CD14-positive monocyte (primary cell): ENCODE results near the gene LILRB4. TPM values are rescaled to one million over a fixed set of nuclear protein-coding genes. Genes with fewer than 3 reads are reported as not detected.

Experiments
- DNase-seq, 3 donors: peaks; one replicate each; pipeline ENCODE4 v3.0.0-alpha.2; 2011 to 2022
- H2AFZ ChIP-seq: 2 replicates; pipeline ENCODE4 v1.6.0; 2012; ENCODE audit warnings: mild to moderate bottlenecking, low read depth, low read length, inconsistent platforms; ENCODE audit not compliant: insufficient read depth, poor library complexity, severe bottlenecking
- H3K27ac ChIP-seq, 2 donors: 1 replicate in 1 of 2; 2 replicates in 1 of 2; pipeline ENCODE4 v1.5.1; 2012 to 2013; ENCODE audit warnings: low read length in 2 of 2, control low read depth in 1 of 2, inconsistent platforms in 1 of 2, low read depth in 1 of 2, mild to moderate bottlenecking in 1 of 2
- H3K27me3 ChIP-seq, 2 donors: one replicate each; pipeline versions ENCODE4 v1.6.0 to v1.6.1; 2011 to 2013; ENCODE audit warnings: low read length in 2 of 2; ENCODE audit not compliant: control insufficient read depth in 2 of 2, insufficient read depth in 2 of 2
- H3K36me3 ChIP-seq, 2 donors: replicated peaks in 1 of 2; 1 replicate in 1 of 2; 2 replicates in 1 of 2; pipeline versions ENCODE4 v1.5.1 to v1.6.1; 2012 to 2013; ENCODE audit warnings: low read length in 2 of 2, control low read depth in 1 of 2, inconsistent platforms in 1 of 2, mild to moderate bottlenecking in 1 of 2; ENCODE audit not compliant: insufficient read depth in 2 of 2, control insufficient read depth in 1 of 2
- H3K4me1 ChIP-seq, 2 donors: 1 replicate in 1 of 2; 2 replicates in 1 of 2; pipeline versions ENCODE4 v1.5.1 to v1.6.1; 2012 to 2013; ENCODE audit warnings: low read length in 2 of 2, control low read depth in 1 of 2, inconsistent platforms in 1 of 2, mild to moderate bottlenecking in 1 of 2, moderate library complexity in 1 of 2; ENCODE audit not compliant: insufficient read depth in 2 of 2, control insufficient read depth in 1 of 2
- H3K4me2 ChIP-seq: replicated peaks from 2 replicates; pipeline ENCODE3; 2012; ENCODE audit warnings: low read length, moderate library complexity, mild to moderate bottlenecking; ENCODE audit not compliant: poor library complexity, severe bottlenecking; ENCODE audit errors: extremely low read depth
- H3K4me3 ChIP-seq, 3 experiments: fragments of 200-600 bp in 1 of 3; sonication (generic) in 1 of 3; replicated peaks in 1 of 3; 1 replicate in 2 of 3; 2 replicates in 1 of 3; pipeline ENCODE4 v1.5.1; 2011 to 2013; ENCODE audit warnings: low read length in 3 of 3, mild to moderate bottlenecking in 3 of 3, control low read depth in 2 of 3, low read depth in 2 of 3, inconsistent platforms in 1 of 3, moderate library complexity in 1 of 3
- H3K79me2 ChIP-seq: 2 replicates; pipeline ENCODE4 v1.6.0; 2012; ENCODE audit warnings: mild to moderate bottlenecking, control low read depth, inconsistent platforms, low read length, moderate library complexity; ENCODE audit not compliant: insufficient read depth
- H3K9ac ChIP-seq: 2 replicates; pipeline ENCODE4 v1.6.0; 2017; ENCODE audit warnings: low read length, mild to moderate bottlenecking; ENCODE audit not compliant: insufficient read depth, poor library complexity, severe bottlenecking
- H3K9me3 ChIP-seq, 2 donors: replicated peaks in 1 of 2; 1 replicate in 1 of 2; 2 replicates in 1 of 2; pipeline versions ENCODE4 v1.5.1 to v1.6.1; 2012 to 2013; ENCODE audit warnings: low read length in 2 of 2, control low read depth in 1 of 2; ENCODE audit not compliant: control insufficient read depth in 1 of 2, insufficient read depth in 1 of 2
- H4K20me1 ChIP-seq: 2 replicates; pipeline ENCODE4 v1.6.0; 2012; ENCODE audit warnings: mild to moderate bottlenecking, low read length, control low read depth, moderate library complexity; ENCODE audit not compliant: insufficient read depth
- H3K27ac Mint-ChIP-seq, 7 donors: one replicate each; pipeline ENCODE4 v1.8.0; 2020; ENCODE audit warnings: mild to moderate bottlenecking in 7 of 7, mixed read lengths in 7 of 7, moderate library complexity in 6 of 7, inconsistent platforms in 2 of 7
- H3K27me3 Mint-ChIP-seq, 3 donors: one replicate each; pipeline ENCODE4 v1.8.0; 2021 to 2022; ENCODE audit warnings: low read depth in 3 of 3, mild to moderate bottlenecking in 3 of 3, mixed read lengths in 3 of 3, moderate library complexity in 3 of 3, inconsistent platforms in 1 of 3
- H3K36me3 Mint-ChIP-seq, 2 donors: one replicate each; pipeline ENCODE4 v1.8.0; 2020; ENCODE audit warnings: mixed read lengths in 2 of 2, inconsistent platforms in 1 of 2, mild to moderate bottlenecking in 1 of 2
- H3K4me1 Mint-ChIP-seq: one replicate; pipeline ENCODE4 v1.8.0; 2020; ENCODE audit warnings: mild to moderate bottlenecking, mixed read lengths
- H3K4me3 Mint-ChIP-seq, 2 donors: one replicate each; pipeline ENCODE4 v1.8.0; 2020; ENCODE audit warnings: mild to moderate bottlenecking in 2 of 2, mixed read lengths in 2 of 2, moderate library complexity in 1 of 2
- H3K9me3 Mint-ChIP-seq, 7 donors: one replicate each; pipeline ENCODE4 v1.8.0; 2020 to 2022; ENCODE audit warnings: mixed read lengths in 7 of 7, mild to moderate bottlenecking in 6 of 7, moderate library complexity in 6 of 7, inconsistent platforms in 2 of 7
- CTCF ChIP-seq: fragments of 200-600 bp; IDR thresholded peaks from one replicate; pipeline ENCODE4 v1.8.0; 2022; ENCODE audit warnings: antibody characterized with exemption, mild to moderate bottlenecking
- whole genome bisulfite sequencing: methylation state at CpG from one replicate; pipeline ENCODE4 v1.1.5; 2013; ENCODE audit warnings: missing lambda C conversion rate; ENCODE audit not compliant: insufficient coverage; 5-methylcytosine and 5-hydroxymethylcytosine counted together
- intact Hi-C, 2 donors: fragments of 100-400 bp; cut with micrococcal nuclease; formaldehyde crosslinking; loops; one replicate each; pipeline versions ENCODE4 v1.15.0 to v1.15.1; 2023
- polyA plus RNA-seq, 3 donors: library from polyadenylated mRNA; depleted of rRNA in 1 of 3; unstranded in 2 of 3; stranded (reverse) in 1 of 3; fragments of 300-500 nt in 2 of 3; fragments of >200 nt in 1 of 3; fragmentation: Illumina TruSeq in 2 of 3; gene quantifications; 1 replicate in 2 of 3; 2 replicates in 1 of 3; pipeline ENCODE4 v1.2.3, GENCODE V29; 2012 to 2021

Gene LILRB4
- polyA plus RNA-seq, 3 donors = 35.8 to 102 (median 58.0) TPM

GRCh38 chr19:54653181-54653809 is 9.5 kb upstream of the LILRB4 start:
- Mint-ChIP-seq H3K4me3 (no peak overlapping the region), H3K9me3 (peaks cover 0 to 2% (median 0%) of the 10 kb centered on the region in 7 donors), H3K4me1 (peaks cover 22% of the 10 kb centered on the region), H3K27ac (no peak overlapping the region), H3K27me3 (peaks cover 6 to 14% (median 13%) of the 10 kb centered on the region in 3 donors), H3K36me3 (peaks cover 7 to 10% of the 10 kb centered on the region in 2 donors)
- Histone ChIP-seq H3K9ac (no peak overlapping the region), H3K79me2 (no peaks in the 10 kb centered on the region), H3K4me3 (no peak overlapping the region), H3K27ac (no peak overlapping the region), H3K9me3 (no peaks in the 10 kb centered on the region), H3K4me2 (no peak overlapping the region), H3K27me3 (peaks cover 3 to 6% of the 10 kb centered on the region in 2 donors), H3K36me3 (no peaks in the 10 kb centered on the region), H3K4me1 (peaks cover 8 to 14% of the 10 kb centered on the region in 2 donors), H2AFZ (no peak overlapping the region), H4K20me1 (no peaks in the 10 kb centered on the region)
- intact Hi-C loops = no loop called here
- peak; percentile 87 for TF ChIP-seq CTCF
- WGBS = 30% methylated on average over 2 of the region's 6 CpGs
- DNase-seq = peak; percentile 41 to 61 (median 51)

GRCh38 chr19:54654447-54655321 is 8.1 kb upstream of the LILRB4 start:
- H4K20me1 ChIP-seq = no peaks in the 10 kb centered on the region
- H3K9me3 Mint-ChIP-seq = peaks cover 0 to 3% (median 1%) of the 10 kb centered on the region in 7 donors
- H3K27ac ChIP-seq = no peak overlapping the region
- H3K4me3 Mint-ChIP-seq = peak overlapping the region in 1 of 2 donors; percentile 23
- H3K79me2 ChIP-seq = no peaks in the 10 kb centered on the region
- no peak overlapping the region for H2AFZ ChIP-seq
- no peak overlapping the region for H3K9ac ChIP-seq
- intact Hi-C loops = loop anchor here in 1 of 2 donors (2.0 kb wide), 2 partner anchors 22 to 262 kb away; no protein-coding TSS in a partner anchor
- TF ChIP-seq CTCF = no peak
- peaks cover 10 to 18% of the 10 kb centered on the region in 2 donors for H3K4me1 ChIP-seq
- DNase-seq = peak in 2 of 3 donors; percentile 65 to 80
- WGBS = 92% methylated on average over 12 of the region's 14 CpGs
- no peaks in the 10 kb centered on the region for H3K9me3 ChIP-seq
- H3K36me3 Mint-ChIP-seq = peaks cover 6 to 7% of the 10 kb centered on the region in 2 donors
- H3K27me3 ChIP-seq = peaks cover 3 to 6% of the 10 kb centered on the region in 2 donors
- H3K4me3 ChIP-seq = no peak overlapping the region
- H3K4me1 Mint-ChIP-seq = peaks cover 33% of the 10 kb centered on the region
- H3K36me3 ChIP-seq = no peaks in the 10 kb centered on the region
- peak overlapping the region in 5 of 7 donors; percentile 1 to 50 (median 43) for H3K27ac Mint-ChIP-seq
- H3K27me3 Mint-ChIP-seq = peaks cover 6 to 12% (median 10%) of the 10 kb centered on the region in 3 donors
- H3K4me2 ChIP-seq = no peak overlapping the region
